Prostate gland (tissue), 2 donors: ENCODE measurements around the gene LCN12. TPM values are rescaled to one million over a fixed set of nuclear protein-coding genes. Genes with fewer than 3 reads are reported as not detected.

Experiments used
- DNase-seq: peaks from one replicate; pipeline ENCODE4 v3.0.0-alpha.2; 2019; ENCODE audit warnings: low spot score
- H3K27ac ChIP-seq, 2 donors: fragments of 200-600 bp; sonication (generic); 2 replicates each; pipeline ENCODE4 v1.5.1; 2017 to 2019
- H3K27me3 ChIP-seq: fragments of 200-600 bp; sonication (generic); replicated peaks from 2 replicates; pipeline ENCODE4 v1.5.1; 2019; ENCODE audit not compliant: insufficient read depth
- H3K36me3 ChIP-seq, 2 donors: fragments of 200-600 bp; sonication (generic); 1 replicate in 1 of 2; 2 replicates in 1 of 2; pipeline versions ENCODE4 v1.5.1 to v1.8.1; 2017 to 2019
- H3K4me1 ChIP-seq: fragments of 200-600 bp; sonication (generic); replicated peaks from 2 replicates; pipeline ENCODE4 v1.5.1; 2019
- H3K4me3 ChIP-seq, 2 donors: fragments of 200-600 bp; sonication (generic); 2 replicates each; pipeline ENCODE4 v1.5.1; 2017 to 2019
- H3K9me3 ChIP-seq: fragments of 200-600 bp; sonication (generic); 2 replicates; pipeline ENCODE4 v1.5.1; 2017
- CTCF ChIP-seq, 4 experiments: fragments of 200-600 bp in 2 of 4; fragments of 450-650 bp in 2 of 4; sonication (generic) in 2 of 4; IDR thresholded peaks; 1 replicate in 3 of 4; 2 replicates in 1 of 4; pipeline ENCODE4 v1.5.1; 2016 to 2019; ENCODE audit warnings: antibody characterized with exemption in 4 of 4, mild to moderate bottlenecking in 2 of 4, moderate library complexity in 2 of 4
- POLR2A ChIP-seq: fragments of 450-650 bp; IDR thresholded peaks from one replicate; pipeline ENCODE4 v1.6.1; 2016; ENCODE audit warnings: antibody characterized with exemption, mild to moderate bottlenecking
- POLR2AphosphoS5 ChIP-seq: sonication (generic); formaldehyde crosslinking; IDR thresholded peaks from one replicate; pipeline ENCODE4 v1.6.1; 2017; ENCODE audit warnings: antibody characterized with exemption
- WGBS: methylation state at CpG from one replicate; pipeline ENCODE4 v1.1.5; 2018; 5-methylcytosine and 5-hydroxymethylcytosine counted together
- intact Hi-C: fragments of 100-400 bp; cut with DNase I; formaldehyde crosslinking; loops from one replicate; pipeline ENCODE4 v1.14.2; 2022
- total RNA-seq, 2 donors: library from RNA; depleted of rRNA; stranded (reverse); fragments of >200 nt; gene quantifications; one replicate each; pipeline ENCODE4 v1.1.0, GENCODE V29; 2016

The LCN12 gene
- total RNA-seq, 2 donors from 2014 or later, result 4.1 to 13.7 TPM

DNA sequence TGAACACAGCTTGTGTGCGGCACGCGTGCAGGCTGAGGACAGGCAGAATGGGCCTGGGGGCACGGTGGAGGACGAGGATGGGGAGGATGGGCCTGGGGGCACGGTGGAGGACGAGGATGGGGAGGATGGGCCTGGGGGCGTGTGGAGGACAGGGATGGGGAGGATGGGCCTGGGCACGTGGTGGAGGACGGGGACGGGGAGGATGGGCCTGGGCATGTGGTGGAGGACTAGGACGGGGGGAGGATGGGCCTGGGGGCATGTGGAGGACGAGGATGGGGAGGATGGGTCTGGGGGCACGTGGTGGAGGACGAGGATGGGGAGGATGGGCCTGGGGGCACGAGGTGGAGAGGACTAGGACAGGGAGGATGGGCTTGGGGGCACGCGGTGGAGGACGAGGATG lies 29.5 kb upstream of the LCN12 start:
- no peak overlapping the region for H3K27ac ChIP-seq
- 81% methylated on average over 18 of the region's 19 CpGs for WGBS
- no peak overlapping the region for H3K4me3 ChIP-seq
- no peaks in the 10 kb centered on the region for H3K27me3 ChIP-seq
- intact Hi-C loops, result no loop called here
- H3K4me1 ChIP-seq, result no peaks in the 10 kb centered on the region
- no peaks in the 10 kb centered on the region for H3K9me3 ChIP-seq
- no peak for DNase-seq
- no peak for TF ChIP-seq CTCF (IDR thresholded peaks at IDR 0.05)
- no peak for TF ChIP-seq POLR2A
- no peak for TF ChIP-seq POLR2AphosphoS5
- H3K36me3 ChIP-seq, result peaks cover 11 to 15% of the 10 kb centered on the region in 2 donors

- H3K27me3 ChIP-seq, result no peaks in the 10 kb centered on the region
- intact Hi-C loops, result no loop called here
- H3K36me3 ChIP-seq, result peaks cover 11 to 13% of the 10 kb centered on the region in 2 donors
- H3K4me1 ChIP-seq, result no peaks in the 10 kb centered on the region
- DNase-seq, result no peak
- no peak overlapping the region for H3K4me3 ChIP-seq
- WGBS, result 97% methylated on average over 19 of the region's 19 CpGs
- H3K27ac ChIP-seq, result no peak overlapping the region
- no peak for TF ChIP-seq POLR2AphosphoS5
- TF ChIP-seq POLR2A, result no peak
- no peak for TF ChIP-seq CTCF (IDR thresholded peaks at IDR 0.05)
- H3K9me3 ChIP-seq, result no peaks in the 10 kb centered on the region
Observed at GRCh38 chr9:136923881-136924280, 28.2 kb upstream of the LCN12 start.

DNA sequence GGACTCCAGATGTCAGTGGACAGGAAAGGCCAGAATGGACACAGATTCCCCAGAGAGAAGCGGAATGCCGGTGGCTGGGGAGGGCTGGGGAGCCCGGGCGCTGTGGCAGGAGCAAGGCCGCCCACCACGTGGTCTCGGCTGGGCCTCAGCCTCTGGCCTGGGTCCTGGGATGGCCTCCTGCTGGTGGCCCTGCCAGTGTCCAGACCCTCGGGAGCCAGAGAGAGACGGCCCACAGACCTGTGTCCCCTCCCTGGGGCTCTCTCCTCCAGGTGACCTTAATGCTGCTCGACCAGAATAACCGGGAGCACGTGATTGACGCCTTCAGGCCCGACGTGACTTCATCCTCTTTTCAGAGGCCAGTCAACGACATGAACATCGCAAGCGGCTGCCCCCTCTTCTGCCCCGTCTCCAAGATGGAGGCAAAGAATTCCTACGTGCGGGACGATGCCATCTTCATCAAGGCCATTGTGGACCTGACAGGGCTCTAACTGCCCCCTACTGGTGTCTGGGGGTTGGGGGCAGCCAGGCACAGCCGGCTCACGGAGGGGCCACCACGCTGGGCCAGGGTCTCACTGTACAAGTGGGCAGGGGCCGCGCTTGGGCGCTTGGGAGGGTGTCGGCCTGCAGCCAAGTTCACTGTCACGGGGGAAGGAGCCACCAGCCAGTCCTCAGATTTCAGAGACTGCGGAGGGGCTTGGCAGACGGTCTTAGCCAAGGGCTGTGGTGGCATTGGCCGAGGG lies 26.5 kb upstream of the LCN12 start:
- 75% methylated on average over 32 of the region's 33 CpGs for WGBS
- Histone ChIP-seq H3K9me3 (no peaks in the 10 kb centered on the region), H3K27me3 (no peaks in the 10 kb centered on the region), H3K4me1 (no peaks in the 10 kb centered on the region), H3K4me3 (no peak overlapping the region), H3K36me3 (peaks cover 6 to 11% of the 10 kb centered on the region in 2 donors), H3K27ac (no peak overlapping the region)
- intact Hi-C loops, result no loop called here
- no peak for DNase-seq
- TF ChIP-seq POLR2A (no peak), POLR2AphosphoS5 (no peak), CTCF (IDR thresholded peaks at IDR 0.05) (no peak)

DNA sequence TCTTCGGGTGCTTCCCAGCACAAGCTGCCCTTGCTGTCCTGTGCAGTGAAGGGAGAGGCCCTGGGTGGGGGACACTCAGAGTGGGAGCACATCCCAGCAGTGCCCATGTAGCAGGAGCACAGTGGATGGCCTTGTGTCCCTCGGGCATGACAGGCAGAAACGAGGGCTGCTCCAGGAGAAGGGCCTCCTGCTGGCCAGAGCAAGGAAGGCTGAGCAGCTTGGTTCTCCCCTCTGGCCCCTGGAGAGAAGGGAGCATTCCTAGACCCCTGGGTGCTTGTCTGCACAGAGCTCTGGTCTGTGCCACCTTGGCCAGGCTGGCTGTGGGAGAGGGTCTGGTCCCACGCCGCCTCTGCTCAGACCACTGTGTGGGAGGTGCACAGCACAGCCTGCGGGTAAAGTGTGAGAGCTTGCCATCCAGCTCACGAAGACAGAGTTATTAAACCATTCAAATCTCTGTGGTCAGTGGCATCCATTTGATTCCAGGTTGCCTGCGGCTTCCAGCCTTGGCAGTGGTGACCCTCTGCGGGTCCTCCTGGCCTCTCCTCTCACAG lies 25.8 kb upstream of the LCN12 start:
- Histone ChIP-seq H3K4me3 (no peak overlapping the region), H3K4me1 (no peaks in the 10 kb centered on the region), H3K36me3 (peaks cover under 1 to 6% of the 10 kb centered on the region in 2 donors), H3K9me3 (no peaks in the 10 kb centered on the region), H3K27ac (no peak overlapping the region), H3K27me3 (no peaks in the 10 kb centered on the region)
- intact Hi-C loops, result no loop called here
- no peak for TF ChIP-seq POLR2AphosphoS5
- TF ChIP-seq CTCF (IDR thresholded peaks at IDR 0.05), result no peak
- no peak for TF ChIP-seq POLR2A
- DNase-seq, result no peak
- WGBS, result 83% methylated on average over 9 of the region's 9 CpGs

GRCh38 chr9:136926749-136927148 lies 25.3 kb upstream of the LCN12 start:
- Histone ChIP-seq H3K4me3 (no peak overlapping the region), H3K36me3 (peaks cover 0 to 4% of the 10 kb centered on the region in 2 donors), H3K4me1 (no peaks in the 10 kb centered on the region), H3K9me3 (no peaks in the 10 kb centered on the region), H3K27me3 (no peaks in the 10 kb centered on the region), H3K27ac (no peak overlapping the region)
- 95% methylated on average over 13 of the region's 13 CpGs for WGBS
- intact Hi-C loops, result no loop called here
- no peak for TF ChIP-seq POLR2A
- TF ChIP-seq POLR2AphosphoS5, result no peak
- no peak for TF ChIP-seq CTCF (IDR thresholded peaks at IDR 0.05)
- DNase-seq, result no peak
